ENCODE data around the gene NUDT7.

NUDT7 gene

GRCh38 chr16:77722309-77723107 lies at the start of gene NUDT7:
NUDT7 (plus strand) TSS chr16:77722514; CDS start chr16:77722583, 69 bp downstream.
- H3K4me3 ChIP-seq (ENCODE audit: low read length), result peak within 1 kb of the TSS; percentile 77
- DNase-seq (ENCODE audit: low read depth), result peak; percentile 98
- TF ChIP-seq CTCF (IDR thresholded peaks at IDR 0.05; ENCODE audit: insufficient read depth, low read depth, low read length, missing control alignments), result peak; percentile 26

GRCh38 chr16:77674888-77675287 lies 47.4 kb upstream of the NUDT7 start:
- no peak overlapping the region for H3K4me3 ChIP-seq (ENCODE audit: low read length)
- TF ChIP-seq CTCF (IDR thresholded peaks at IDR 0.05; ENCODE audit: insufficient read depth, low read depth, low read length, missing control alignments), result no peak
- DNase-seq (ENCODE audit: low read depth), result no peak

- peak; percentile 93 for TF ChIP-seq CTCF (IDR thresholded peaks at IDR 0.05; ENCODE audit: insufficient read depth, low read depth, low read length, missing control alignments)
- DNase-seq (ENCODE audit: low read depth), result peak; percentile 70
- no peak overlapping the region for H3K4me3 ChIP-seq (ENCODE audit: low read length)
Measured at GRCh38 chr16:77675464-77676324, 46.6 kb upstream of the NUDT7 start.

GRCh38 chr16:77677129-77677528 lies 45.2 kb upstream of the NUDT7 start:
- no peak for TF ChIP-seq CTCF (IDR thresholded peaks at IDR 0.05; ENCODE audit: insufficient read depth, low read depth, low read length, missing control alignments)
- no peak overlapping the region for H3K4me3 ChIP-seq (ENCODE audit: low read length)
- peak; percentile 64 for DNase-seq (ENCODE audit: low read depth)

GRCh38 chr16:77679391-77679790 lies 42.9 kb upstream of the NUDT7 start:
- no peak for TF ChIP-seq CTCF (IDR thresholded peaks at IDR 0.05; ENCODE audit: insufficient read depth, low read depth, low read length, missing control alignments)
- H3K4me3 ChIP-seq (ENCODE audit: low read length), result no peak overlapping the region
- DNase-seq (ENCODE audit: low read depth), result no peak

- H3K4me3 ChIP-seq (ENCODE audit: low read length), result no peak overlapping the region
- no peak for TF ChIP-seq CTCF (IDR thresholded peaks at IDR 0.05; ENCODE audit: insufficient read depth, low read depth, low read length, missing control alignments)
- no peak for DNase-seq (ENCODE audit: low read depth)
Measured at GRCh38 chr16:77679901-77680300, 42.4 kb upstream of the NUDT7 start.

Measured in epithelial cell of esophagus (primary cell).